GM18907 (cell line): ENCODE measurements around the gene PRKN.

ENCODE experiments used
- ATAC-seq: cut with Tn5 transposase; IDR thresholded peaks from one replicate; pipeline ENCODE4 v1.9.1; 2021; ENCODE audit warnings: mild to moderate bottlenecking, moderate library complexity; ENCODE audit not compliant: unreplicated experiment

The PRKN gene

DNA sequence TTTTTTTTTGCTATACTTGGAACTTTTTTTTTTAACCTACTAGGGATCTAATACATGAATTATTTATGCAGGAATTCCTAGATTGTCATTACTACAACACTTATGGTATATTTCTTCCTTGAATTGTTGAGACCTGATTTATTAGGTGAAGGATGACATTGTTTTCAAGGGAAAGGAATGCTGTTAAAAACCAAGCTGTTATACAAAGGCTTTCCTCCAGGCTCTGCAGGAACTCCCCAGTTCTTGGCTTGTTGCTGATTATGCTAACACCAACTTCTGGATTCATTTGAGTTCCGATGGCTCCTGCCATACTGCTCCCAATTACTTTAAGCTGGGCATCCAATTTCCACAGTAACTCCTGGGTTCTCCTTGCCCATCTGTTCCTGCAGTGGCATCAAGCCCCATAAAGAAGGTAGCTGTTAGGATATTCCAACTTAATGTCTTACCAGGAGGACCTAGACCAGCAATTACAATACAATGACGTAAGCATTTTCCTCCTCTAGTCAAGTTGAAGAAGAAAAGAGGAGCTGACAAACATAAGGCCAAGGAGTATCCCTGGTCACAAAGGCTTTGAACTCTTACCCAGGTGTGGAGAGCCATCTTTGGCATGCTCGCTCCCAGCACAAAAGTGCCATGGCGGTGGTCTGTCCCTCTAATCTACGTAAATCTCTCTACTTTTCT, 1237.8 kb downstream of the PRKN start:
- no peak for ATAC-seq

GRCh38 chr6:161487694-161488093, 1239.9 kb downstream of the PRKN start:
- no peak for ATAC-seq

GRCh38 chr6:161487217-161487531, 1240.4 kb downstream of the PRKN start:
- no peak for ATAC-seq

- ATAC-seq: no peak
These were observed 1241.0 kb downstream of the PRKN start for GRCh38 chr6:161486361-161487216.

DNA sequence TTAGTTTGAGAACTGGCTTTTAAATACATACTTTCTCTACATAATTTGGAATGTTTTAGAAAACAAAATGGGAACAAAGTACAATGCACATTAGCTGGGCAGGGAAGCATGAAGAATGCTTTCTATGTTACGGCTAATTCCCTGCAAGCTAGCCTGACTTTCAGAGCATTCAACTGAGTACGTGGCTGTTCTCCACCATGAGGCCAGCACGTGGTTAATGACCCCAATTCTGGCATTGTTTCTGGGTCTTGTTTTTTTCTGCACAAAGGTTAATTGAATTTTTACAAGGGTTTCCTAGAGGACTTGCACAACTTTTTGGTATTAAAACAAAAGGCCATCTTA, 1245.1 kb downstream of the PRKN start:
- ATAC-seq: no peak

DNA sequence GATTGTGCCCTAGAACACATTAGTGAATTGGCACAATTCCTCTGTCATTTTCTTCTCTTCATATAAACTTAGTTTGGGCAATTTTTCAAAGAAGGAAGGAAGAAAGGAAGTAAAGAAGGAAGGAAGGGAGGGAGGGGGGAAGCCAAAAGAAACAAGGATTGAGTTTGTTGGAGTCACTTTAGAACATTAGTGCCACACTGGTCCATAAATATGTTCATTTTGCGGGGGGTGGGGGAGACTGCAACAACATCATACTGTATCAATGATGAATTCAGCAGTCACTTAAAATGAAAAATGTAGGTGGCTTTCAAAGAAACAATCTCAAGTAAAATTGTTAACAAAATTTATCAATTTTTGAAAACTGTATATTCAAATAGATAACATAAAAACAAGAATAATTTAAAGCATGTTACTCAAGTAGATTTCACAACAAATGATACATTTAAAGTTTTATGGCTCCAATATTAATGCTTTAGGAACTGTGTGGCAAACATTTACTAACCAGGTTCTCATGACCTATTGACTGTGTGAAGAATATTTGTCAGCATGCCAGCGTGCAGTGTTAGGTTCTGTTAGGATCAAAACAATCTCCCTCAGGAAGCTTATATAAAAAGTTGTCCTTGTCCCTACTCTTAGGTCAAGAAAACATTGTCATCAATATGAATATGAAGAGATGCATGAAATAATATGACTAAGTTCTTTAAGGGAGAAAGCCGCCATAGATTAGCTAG, 1245.6 kb downstream of the PRKN start:
- no peak for ATAC-seq

DNA sequence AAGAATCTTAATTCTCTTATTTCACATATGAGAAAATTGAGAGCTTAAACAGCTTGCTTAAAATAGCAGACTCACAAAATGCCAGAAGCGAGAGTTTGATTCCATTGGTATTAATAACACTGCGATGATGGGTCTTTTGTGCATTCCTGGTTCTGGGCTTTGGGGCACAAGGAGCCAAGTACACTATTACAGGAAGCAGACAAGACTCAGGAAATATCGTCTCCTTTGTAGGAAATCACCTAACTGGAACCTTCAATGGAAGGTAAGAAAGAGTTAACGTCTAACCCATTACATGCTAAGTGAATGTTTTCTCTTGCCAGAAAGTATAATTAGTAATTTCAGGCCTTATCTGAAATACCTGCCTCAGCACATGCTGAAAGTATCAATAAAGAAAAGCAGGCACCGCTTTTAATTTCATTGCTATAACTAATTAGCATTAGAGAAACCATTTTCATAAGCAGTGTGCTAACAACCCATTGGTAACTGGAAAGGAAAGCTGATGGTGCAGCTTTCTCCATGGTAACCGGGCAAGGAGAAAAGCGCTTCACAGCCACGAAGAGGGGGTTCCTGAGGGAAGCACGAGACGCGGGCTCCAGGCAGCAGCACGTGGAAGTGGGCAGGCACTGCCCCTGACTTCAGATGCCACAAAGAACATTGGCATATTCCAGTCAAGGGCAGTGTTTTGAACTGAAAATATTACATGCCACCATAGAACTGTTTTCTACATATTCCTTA, 1247.0 kb downstream of the PRKN start:
- ATAC-seq: no peak

- ATAC-seq: no peak
These were observed 1248.2 kb downstream of the PRKN start for GRCh38 chr6:161479376-161479775.

DNA sequence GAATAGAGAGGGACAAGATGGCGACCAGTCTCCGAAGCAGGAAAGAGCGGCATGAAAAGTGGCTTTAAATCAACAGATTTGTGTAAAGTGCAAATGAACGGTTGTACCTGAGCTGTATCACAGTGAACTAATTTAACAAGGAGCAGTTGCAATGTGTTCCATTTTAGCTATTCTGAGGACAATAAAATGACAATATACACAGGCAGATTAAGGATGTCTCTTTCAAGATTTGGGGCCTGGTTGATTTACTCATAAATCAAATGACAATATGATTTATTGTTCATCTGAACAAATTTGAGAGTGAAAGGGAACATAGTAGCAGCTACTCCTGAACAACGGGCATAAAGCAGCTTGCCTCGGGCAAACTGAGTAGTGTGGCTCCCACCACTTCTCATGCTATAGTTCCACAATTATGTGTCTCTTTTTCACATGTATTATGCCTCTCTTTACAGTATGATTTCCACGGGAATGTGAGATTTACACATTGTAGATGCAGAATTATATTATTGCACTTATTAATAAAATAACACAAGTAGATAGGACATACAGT, 1249.6 kb downstream of the PRKN start:
- ATAC-seq: no peak

DNA sequence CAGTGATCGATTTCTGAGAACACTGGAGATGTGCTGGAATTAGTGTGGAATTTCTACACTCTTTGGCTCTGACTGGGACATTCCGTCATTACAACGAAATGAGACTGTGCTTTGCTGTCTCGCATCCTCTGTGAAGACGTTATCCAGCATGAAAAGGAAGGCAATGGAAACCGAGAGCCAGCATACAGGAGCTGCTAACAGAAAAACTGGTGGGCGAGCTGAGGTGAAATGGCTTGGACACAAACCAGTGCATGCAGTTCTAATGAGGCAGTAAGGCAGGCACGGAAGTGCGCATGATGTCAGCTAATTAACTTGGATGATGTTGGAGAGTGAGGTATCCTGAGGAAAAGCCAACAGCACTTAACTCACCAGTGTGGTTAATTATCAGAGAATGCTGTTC, 1250.9 kb downstream of the PRKN start:
- no peak for ATAC-seq

GRCh38 chr6:161465403-161465802, 1262.2 kb downstream of the PRKN start:
- ATAC-seq: no peak

DNA sequence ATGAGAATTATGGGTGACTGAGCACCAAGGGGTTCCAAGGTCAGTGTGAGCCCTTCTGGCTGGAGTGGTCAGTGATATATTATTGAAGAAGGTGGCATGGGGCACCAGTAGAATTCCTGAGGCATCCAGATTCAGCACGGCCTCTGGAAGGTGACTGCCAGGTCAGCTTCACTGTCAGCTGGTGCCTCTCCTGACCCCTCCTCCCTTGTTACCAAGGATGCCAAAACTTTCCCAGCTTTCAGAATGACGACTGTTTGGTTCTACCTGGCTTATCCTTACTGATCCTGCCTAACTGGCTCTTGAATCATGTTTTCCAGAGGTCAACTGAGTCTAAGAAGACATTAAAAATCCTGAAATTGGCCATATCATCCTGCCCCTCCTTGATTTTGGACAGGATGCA, 1264.5 kb downstream of the PRKN start:
- ATAC-seq: no peak

GRCh38 chr6:161462148-161462547, 1265.4 kb downstream of the PRKN start:
- no peak for ATAC-seq

GRCh38 chr6:161459008-161459615, 1268.5 kb downstream of the PRKN start:
- no peak for ATAC-seq

DNA sequence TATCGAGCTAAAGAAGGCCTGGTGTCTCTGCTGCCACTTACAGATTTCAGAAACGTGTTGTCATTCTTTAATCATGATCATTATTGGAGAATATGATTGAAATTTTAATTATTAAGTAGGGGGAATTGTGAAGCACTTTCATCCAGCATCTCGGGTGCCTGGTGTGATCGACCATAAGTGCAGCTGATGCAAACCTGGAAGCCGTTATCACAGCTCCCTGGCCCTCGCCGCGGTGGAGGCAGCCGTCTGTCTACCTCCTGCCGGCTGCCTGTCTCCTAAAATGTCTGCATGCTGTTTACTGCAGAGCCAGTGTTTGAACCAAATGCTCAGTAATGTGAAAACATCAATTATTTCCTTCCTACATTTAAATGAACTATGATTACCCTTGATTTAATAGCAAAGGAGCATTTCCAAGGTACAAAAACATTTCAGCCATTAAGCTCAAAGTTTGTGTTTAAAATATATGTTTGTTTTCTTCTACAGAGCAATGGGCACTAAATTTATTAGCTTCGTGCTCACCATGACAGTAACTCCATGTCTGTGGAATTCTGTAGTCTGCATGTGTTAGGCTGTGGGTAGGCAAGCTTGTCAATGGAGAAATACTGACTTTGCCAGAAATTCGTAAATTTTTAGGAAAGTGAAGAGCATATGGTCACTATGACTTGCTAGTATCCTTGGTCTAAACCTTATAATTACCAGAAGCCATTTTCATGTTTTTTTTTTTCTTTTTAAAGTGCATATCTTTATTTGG, 1269.2 kb downstream of the PRKN start:
- ATAC-seq: no peak

GRCh38 chr6:161455848-161456247, 1271.7 kb downstream of the PRKN start:
- no peak for ATAC-seq

GRCh38 chr6:161453558-161453957, 1274.0 kb downstream of the PRKN start:
- ATAC-seq: no peak

DNA sequence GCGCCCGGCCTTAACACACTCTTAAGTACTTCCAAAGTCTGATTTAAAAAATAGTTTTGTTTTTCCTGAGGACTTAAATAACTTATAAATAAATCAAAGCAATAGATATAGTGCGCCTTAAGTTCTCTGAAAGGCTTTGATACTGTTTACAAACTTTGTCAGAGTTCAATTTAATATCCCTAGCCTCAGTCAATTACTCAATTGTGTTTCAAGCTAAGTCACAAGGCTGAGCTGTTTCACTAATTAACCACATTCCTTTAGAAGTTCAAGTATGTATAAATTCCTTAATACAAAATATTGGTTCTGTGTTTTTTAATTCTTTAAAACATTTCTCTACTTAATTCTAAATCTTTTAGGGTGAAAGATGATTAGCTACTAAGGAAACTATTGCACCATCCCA, 1275.3 kb downstream of the PRKN start:
- ATAC-seq: no peak

- no peak for ATAC-seq
These were observed 1278.0 kb downstream of the PRKN start for GRCh38 chr6:161449521-161449920.

DNA sequence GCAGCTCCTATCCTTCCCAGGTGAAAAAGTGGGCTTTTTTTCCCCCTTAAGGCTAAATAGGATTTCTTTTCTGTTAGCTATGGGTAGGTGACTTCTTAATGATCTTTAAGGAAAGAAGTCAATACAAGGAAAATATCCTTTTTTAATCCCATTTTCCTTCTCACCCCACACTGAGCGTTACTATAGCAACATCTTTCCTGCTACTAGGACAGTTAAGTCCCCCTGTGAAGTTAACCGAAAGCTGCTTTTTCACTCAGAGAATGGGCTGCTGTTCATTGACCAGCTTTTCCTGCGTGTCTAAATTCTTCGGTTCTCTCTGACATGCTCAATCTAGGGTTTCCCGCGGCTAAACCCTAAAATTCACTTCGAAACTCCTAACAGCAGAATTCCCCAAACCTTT, 1280.6 kb downstream of the PRKN start:
- no peak for ATAC-seq
